A172 (cell line): ENCODE data around the gene YOD1. TPM values are rescaled to one million over a fixed set of nuclear protein-coding genes. Genes with fewer than 3 reads are reported as not detected.

Source experiments
- DNase-seq: peaks from one replicate; pipeline ENCODE4 v3.0.0-alpha.2; 2015; ENCODE audit warnings: low spot score
- total RNA-seq: library from RNA; depleted of rRNA; stranded (reverse); fragments of >200 nt; shearing (Covaris generic); gene quantifications from 2 replicates; pipeline ENCODE4 v1.2.3, GENCODE V29; 2014

Gene YOD1
- total RNA-seq, 1 experiment from 2014 or later, result 4.4 TPM

DNA sequence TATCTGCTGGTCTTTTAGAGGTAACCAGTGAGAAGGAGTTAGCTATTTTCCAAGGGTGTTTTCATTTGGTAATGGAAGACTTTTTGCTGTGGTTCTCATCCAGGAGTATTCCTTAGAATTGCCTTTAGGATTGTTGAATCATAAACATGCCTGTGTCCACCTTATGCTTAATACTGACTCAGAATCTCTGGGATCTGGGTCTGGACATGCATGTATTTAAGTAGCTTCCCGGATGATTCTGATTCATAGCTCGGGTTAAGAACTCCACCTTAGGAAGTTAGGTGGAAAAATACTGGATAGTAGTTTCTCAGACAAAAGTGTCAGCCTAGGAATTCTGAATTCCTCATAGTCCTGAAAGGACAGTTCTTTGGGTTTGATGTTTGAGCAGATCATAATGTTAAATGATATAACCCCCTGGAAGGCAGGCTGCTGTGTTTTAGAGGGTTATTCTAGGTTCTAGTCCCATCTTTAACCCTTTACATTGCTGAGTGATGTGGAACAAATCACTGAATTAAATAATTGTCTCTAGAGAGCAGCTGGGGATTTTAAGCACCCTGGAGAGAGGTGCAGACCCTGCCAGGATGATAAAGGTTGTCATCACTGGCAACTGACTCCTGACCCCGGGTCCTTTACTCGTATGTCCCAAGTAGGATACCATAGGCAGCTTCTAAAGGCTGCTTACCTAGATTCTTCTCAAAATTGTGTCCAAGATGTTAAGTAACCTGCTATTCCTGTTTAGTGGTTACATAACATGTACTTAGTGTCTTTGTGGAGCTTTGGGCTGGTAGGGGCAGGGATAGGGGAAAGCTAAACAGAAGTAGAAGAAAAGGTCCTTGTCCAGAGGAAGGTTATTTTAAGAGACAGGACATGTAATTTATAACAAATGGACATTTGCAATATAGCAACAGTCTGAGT lies 23.2 kb upstream of the YOD1 start:
- peak; percentile 46 for DNase-seq

DNA sequence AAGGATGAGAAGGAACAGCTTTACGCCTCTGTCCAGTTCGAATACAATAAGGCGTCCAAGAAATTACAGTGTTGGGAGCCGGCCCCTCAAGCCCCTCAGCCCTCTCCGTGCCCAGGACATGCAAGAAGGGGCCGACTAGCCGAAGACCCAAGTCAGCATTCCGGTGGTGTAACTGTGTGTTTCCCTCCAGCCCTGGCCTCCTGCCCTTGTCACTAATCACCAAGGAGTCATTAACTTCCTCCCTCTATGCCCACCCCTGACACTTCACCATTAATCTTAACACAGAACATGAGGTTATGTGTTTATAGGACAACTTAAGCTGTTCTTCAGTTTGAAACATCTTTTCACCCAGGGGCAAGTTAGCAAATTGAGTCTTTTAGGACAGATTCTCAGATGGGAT lies 21.2 kb upstream of the YOD1 start:
- DNase-seq, result no peak

DNA sequence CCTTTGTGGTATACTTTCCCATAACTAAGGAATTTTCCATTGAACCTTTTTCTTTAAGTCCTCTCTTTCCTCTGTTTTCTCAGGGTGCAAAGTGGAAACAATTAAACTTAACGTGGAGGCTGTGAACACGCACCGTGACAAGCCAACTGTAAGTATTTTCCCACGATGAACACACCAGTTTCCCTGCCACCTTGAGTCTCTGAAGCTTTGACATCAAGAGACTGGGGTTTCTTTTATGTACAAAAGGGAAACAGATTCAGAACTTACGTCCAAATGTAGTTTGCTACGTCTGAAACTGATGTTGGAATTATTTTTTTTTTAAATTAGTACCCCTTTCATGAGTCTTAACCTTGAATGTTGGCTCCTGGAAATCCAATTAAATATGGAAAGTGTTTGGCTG lies 20.4 kb upstream of the YOD1 start:
- DNase-seq, result no peak

DNA sequence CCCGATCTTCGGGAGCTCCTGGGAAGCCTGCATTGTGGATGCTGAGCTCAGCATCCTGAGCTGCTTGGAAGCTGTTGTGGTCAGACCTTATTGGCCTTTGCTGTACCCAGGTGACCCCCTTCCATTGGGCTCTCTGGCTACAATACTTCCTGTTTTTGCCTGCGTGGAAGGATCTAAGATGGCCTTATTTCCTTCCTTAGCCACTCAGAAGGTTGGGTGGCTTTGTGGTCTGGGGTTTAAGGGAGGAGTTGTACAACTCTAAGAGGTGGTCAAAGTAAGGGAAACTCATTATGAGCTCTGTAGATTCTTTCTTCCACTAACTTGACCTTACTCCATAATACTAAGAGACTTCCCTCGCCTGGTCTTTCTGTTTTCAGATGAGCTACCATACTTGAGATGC lies 19.8 kb upstream of the YOD1 start:
- DNase-seq, result no peak

DNA sequence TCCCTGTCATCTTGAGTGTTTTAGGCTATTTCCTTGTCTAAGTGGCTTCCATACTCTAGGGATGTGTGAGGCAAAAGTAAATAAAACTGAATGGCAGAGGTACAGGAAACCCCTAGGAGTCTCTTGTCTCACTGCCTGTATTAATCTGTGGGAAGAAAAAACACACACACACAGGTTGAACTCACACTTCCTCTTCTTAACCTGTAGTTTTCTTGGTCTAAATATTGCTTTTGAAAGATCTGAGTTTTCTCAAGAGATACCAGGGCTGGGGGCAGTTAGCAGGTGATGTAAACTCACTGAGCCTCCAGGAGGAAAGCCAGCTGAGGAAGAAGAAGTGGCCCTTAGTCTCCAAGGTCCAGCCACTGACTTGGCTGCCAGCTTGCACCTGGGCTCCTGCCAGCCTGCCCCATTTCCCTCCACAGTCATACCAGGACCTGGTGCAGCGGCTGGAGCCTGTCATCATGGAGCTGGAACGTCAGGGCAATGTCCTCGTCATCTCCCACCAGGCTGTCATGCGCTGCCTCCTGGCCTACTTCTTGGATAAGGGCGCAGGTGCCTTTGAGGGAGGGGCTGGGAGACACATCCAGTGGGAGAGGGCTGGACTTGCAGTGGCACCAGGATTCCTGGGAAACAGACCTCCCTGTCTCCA lies 19.0 kb upstream of the YOD1 start:
- DNase-seq, result no peak

DNA sequence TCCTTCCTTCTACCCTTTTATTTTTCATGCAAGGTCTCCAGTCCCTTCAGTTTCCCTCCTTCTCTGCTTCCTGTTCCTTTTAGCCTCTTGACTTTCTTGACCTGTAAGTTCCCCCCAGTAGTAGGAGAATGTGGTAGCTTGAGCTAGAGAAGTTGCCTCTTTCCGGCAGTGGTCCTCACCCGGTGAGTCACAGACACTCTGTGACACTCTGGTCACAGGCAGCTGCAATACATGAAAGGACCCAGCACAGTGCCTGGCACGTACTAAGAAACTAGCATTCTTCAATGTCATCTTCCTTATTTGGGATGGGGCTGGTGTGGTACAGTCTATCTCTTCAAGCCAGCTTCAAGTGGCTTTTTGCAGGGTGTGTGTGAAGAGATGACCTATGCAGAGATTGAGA lies 18.1 kb upstream of the YOD1 start:
- no peak for DNase-seq

DNA sequence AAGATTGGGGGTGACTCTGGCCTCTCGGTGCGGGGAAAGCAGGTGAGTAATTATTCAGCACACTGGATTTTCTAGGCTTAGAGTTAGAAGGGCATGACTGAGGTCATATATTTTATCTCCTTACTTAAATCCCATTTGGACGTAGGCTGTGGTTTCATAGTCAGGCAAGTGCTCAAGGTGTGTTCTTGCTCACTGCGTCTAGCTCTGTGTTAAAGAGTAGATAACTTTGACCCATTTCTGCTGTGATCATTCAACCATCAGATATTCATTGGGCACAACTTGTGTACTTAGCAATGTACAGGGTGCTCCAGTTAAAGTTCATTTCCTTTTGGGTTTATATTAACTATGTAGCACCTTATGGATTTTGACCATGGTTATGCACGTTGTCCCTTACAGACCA lies 16.7 kb upstream of the YOD1 start:
- DNase-seq, result no peak

DNA sequence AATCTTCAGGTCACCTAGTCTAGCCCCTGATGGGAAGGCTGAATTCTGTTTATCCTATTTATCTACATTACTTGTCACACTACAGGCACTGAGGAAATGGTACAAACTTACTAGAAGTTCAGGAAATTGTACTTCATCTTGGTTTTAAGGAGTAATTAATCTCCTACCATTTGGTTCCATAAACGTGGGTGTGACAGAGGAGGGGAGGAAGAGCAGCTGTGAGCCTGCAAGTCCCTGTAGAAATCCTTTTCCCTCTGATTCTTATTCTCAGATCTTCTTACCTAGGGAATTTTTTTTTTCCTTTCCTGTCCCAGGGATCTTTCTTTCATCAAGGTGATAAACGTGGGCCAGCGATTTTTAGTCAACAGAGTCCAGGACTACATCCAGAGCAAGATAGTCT lies 16.2 kb upstream of the YOD1 start:
- DNase-seq, result no peak

DNA sequence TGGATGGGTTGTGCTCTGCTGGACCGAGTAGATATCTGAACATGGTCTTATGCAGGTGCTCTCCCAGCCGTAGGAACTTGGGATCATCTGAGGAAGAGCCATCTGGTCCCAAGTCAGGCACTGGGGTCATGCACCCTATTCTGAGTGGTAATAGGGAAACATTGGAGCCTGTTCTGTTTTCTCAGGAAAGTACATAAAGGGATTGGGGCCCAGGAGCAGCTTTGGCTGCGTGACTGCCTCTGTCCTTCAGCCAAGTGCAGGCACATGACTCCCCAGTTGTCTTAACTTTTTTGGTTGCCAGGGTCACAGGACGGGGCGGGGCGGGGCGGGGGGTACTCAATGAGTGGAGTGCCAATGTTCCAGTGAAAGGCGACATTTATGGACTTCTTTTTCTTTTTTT lies 13.6 kb upstream of the YOD1 start:
- no peak for DNase-seq

DNA sequence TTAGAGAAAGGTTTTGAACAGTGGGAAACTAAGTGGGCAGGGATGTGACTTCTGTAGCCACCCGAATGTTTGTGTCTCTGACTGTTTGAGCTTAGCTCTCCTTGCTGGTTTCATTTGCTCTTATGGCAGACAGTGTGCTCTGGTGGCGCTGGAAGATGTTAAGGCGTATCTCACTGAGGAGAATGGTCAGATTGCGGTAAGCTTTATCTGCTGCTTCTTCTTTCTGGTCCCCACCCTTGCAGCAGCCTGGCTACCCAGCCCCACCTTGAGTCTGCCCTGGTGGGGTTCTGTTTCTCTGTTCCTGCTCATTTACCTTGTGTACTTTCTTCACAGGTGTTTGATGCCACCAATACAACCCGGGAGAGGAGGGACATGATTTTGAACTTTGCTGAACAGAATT lies 12.0 kb upstream of the YOD1 start:
- DNase-seq, result no peak

DNA sequence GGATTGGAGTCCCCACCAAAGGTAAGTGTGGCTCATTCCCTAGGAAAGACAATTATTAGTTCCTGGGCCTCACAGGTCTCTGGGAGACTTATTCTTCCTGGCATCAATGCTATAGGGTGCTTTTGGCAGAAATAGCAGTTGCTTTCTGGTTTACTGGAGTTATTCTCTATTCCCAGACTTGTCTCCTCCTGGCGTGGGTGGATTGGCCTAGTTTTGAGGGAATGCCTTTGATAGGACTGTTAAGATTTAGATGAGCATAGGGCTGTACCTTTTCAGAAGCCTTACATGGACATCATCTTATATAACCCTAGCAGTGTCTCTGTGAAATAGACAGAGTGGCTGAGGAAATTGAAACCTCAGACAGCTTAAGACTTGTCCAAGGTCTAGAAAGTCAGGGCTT lies 11.1 kb upstream of the YOD1 start:
- DNase-seq, result no peak

DNA sequence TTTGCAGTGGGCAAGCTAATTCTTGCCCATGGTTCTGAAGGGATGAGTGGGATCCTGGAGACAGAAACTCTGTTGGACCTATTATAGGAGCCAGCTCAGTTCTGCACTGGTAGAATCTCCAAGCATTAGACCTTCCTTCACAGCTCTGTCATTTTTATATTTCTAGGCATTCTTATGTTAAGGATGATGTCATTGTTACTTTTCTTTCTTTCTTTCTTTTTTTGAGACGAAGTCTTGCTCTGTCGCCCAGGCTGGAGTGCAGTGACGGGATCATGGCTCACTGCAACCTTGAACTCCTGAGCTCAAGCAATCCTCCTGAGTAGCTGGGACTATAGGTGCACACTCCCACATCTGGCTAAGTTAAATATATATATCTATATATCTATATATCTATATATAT lies 9.6 kb upstream of the YOD1 start:
- DNase-seq, result no peak

DNA sequence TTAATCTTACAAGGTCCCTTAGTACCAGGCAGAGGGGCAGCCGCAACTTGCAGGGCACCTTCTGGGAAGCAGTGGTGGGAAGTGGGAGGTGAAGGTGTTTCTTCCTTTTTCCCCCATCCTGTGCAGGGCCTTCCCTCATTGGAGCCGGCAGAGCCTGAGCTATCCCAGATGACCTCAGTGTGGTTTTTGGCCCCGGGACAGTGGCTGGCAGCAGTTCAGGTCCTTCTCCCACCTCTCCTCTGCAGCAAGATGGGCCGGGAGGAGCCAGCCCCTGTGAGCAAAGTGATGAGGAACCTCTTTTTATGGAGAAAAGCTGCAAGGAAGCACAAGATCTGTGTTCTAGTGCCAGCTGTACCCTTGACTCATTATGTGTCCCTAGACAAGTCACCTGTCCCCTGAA lies 8.9 kb upstream of the YOD1 start:
- DNase-seq, result no peak

DNA sequence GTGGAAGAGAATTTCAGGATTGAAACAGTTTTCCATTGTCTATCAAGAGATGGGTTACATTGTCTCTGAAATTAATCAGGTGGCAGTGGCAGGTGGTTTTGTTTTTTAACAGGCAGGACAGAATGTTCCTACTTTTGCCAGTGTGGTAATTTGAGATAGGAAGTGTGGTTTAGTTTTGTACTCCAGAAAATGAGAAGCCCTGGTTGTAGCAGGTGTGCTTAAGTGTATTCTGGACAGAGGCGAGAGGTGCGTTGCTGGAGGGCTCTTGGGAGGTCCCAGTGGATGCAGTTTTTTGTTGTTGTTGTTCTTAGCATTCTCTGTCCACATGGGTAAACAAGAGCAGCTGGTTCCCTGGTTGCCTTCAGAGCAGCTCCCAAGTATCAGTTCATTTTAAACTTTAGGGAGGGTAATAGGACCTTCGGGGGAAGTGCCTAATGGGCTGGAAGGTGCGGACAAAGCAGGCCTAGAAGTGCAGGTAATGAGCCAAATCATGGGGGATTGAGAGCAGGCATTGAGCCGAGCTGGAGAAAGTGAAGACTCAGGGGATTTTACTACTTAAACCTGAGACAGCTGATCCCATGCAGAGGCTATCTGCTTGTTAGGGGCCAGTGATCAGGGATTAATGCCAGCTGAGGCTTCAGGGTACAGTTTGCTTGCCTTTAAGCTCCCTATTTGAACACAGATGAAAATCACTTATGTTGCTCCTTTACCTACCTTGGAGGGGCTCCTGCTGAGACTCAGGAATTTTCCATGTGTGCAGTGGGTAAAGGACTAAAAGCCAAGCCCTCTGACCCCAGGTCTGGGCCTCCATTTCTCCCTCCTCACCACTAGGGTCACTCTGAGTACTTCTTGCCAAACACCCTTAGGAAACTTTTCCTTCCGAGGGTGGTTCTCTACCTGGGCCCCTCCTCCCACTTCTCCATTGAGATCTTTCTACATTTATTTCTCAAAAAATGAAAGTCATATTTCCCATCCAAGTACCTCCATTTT lies 8.2 kb upstream of the YOD1 start:
- no peak for DNase-seq

DNA sequence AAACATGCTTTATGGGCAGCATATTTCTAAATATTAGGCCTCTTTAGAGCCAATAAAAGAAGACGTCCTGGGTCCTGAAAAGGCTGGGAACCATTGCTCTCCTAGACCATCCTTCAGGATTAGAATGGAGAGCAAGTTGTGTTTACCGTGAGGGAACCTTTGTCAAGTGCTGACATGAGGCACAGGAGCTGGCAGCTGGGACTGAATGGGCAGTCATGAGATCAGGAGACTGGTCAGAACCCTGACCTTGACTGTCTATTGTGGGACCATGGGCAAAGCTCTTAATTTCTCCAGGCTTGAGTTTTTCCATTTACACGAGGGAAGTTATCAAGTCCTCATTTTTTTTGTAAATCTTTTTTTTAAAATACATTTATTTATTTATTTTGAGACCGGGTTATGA lies 7.2 kb upstream of the YOD1 start:
- DNase-seq, result no peak

DNA sequence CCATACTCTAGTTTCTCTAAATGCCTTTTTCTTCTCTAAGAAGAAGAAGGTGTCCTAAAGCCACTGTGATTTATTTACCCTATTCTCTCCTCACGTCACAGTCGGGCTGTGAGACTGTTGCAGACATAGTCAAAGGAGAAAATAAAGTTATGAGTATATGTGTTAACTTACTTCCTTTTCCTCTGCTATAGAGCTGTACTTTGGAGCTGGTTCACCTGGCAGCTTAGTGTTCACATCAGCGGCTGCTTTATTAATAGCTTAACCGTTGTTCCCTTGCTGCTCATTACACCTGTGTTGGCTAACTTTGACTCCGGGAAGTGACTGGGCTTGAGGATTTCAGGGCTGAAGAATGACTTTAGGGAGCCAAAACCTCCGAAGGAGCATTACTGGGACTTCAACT lies 5.7 kb upstream of the YOD1 start:
- no peak for DNase-seq

DNA sequence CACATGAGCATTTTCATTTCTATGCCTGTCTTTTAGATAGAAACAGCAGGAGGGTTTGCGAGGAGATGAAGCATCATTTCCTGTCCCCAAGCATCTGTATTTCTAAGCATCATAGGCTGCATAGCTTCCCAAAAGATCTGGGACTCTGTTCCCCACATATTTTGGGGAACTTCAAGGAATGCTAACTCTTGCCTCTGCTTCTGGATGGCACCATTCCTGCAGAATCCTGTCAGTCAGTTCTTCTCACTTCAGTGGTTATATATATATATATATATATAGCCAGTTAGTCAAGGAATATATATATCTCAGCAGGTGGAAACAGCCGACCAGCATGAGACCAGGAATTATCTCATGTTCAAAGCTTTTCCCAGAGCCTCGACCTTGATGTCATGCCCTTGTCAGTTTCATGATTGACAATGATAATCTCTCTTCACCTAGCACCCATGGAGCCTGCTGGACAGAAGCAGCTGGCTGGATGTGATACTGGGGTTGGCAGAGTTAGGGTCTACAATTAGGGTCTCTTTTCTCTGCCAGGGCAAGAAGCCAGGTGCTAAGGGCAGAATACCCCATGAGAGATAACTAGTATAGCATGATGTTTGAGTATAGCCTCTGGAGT lies 4.5 kb upstream of the YOD1 start:
- DNase-seq, result no peak

DNA sequence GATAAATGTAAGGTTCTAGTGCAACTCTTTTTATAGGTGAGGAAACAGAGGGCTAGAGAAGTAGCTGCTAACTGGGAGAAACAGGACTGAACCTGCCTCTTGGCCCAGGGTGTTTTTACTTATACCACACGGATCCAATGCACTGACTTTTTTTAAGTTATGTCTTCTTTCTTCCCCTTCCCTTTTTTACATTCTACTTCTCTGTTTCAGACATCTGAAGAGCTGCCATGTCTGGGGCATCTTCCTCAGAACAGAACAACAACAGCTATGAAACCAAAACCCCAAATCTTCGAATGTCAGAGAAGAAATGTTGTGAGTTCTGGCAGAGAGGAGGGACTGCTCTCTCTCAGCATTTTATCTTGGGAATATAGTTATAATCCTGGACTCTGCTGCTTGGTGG lies 3.5 kb upstream of the YOD1 start:
- no peak for DNase-seq

DNA sequence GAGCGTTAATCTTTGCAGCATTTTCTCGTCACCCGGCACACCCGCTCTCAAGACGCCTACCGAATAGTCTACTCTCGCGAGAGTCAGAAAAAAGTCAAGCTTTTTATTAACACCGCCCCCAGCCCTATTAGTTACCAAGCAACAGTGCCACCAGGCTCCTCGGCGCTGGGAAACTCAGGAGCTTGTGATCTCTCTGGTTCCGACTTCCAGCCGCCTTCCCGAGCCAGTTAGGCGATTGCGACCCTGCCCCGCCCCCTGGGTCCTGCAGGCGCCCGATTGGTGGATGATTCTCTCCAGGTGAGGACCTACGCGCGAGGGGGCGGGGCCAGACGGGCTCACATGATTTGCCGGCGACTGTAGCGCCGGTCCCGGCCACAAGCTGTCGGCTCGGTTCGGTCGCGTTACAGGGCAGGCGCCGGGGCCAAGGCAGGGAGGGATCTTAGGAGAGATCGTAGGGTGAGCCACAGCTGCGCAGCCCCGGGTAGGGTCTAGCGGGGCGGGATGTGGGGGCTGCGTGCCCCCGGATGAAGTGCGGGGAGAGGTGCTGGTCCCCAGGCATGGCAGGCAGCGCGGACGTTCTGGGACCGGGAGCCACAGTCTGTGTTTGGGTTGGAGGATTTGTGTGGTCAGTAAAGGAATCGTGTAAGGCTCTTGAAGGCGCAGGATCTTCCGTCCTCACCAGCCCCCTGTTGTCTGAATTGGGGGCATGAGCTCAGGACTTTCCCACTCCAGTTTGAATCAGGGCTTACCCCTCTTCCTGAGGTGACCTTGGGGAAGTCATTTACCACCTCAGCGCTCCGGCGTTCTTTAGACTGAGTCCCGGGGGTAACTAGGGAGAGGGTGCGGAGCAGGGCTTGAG lies 2.1 kb upstream of the YOD1 start, which contains the start of gene PFKFB2:
PFKFB2 (plus strand) TSS at position 365 of the 859 bp plus-strand sequence. CDS start 1,443 bp downstream, outside the sequence.
- DNase-seq, result peak; percentile 98

DNA sequence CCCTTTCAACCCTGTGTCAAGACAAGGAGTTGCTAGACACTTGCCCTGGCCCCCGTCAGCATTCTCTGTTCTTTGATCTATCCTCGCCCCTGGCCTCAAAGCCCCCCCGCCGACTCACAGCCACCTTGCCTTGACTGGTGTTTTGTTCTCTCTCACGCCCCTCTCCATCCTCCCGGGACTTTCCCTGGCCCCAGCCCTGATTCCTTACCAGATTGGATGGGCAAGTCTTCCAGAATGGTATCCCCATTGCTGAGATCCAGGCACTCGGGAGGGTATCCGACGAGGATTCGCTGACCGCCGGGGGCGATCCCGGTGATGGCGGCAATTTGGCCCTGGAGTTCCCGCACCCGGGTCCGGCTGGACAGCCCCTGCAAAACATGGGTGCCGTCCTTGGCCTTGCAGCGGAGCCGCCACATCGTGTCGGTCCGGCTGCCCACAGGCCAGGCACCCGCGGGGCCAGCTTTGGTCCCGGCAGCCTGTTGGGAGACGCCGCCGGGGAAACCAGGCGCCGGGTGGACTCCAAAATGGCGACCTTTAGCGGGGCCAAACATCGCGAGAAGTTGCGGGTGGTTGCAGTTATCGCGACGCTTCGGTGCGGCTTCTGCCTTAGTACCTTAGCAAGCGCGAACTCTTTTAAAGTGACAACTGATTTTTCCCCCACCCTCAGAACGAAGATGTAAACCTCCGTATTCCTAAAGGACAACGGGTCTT lies 373 bp downstream of the YOD1 start:
- peak; percentile 72 for DNase-seq
